ENCODE results near the gene KCTD8.

Gene KCTD8

DNA sequence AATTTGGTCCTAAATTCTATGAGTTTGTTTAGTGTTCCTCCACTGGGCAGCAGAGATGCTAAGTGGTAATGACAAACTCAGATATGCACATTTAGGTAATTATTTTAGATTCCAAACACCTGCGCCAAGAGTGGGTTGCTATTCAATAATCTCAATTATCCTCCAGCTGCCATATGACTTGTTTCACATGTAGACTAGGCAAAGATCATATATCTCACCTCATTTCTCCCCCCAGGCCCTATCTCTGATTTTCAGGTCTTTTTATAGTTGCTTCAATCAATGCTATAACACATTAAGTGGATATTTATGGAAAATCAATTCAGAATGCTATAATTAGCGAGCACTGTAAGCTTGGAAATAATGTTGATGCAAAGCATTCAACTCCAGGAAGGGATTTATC is 217.6 kb downstream of the KCTD8 start:
- no peak for TF ChIP-seq POLR2AphosphoS5 (IDR thresholded peaks at IDR 0.05; ENCODE audit: low read depth, low read length)
- no peak for TF ChIP-seq TAF1 (IDR thresholded peaks at IDR 0.05; ENCODE audit: borderline replicate concordance, insufficient read depth, low read length)
- TF ChIP-seq FOXP2 (optimal IDR thresholded peaks at IDR 0.05; ENCODE audit: borderline replicate concordance, extremely low read depth, extremely low read length, insufficient read depth): no peak
- TF ChIP-seq SIN3A (IDR thresholded peaks at IDR 0.05; ENCODE audit: borderline replicate concordance, insufficient read depth, low read length): no peak
- TF ChIP-seq REST (IDR thresholded peaks at IDR 0.05; ENCODE audit: insufficient read depth in 1 of 2, low read depth in 2 of 2, low read length in 2 of 2): no peak

- TF ChIP-seq TAF1 (IDR thresholded peaks at IDR 0.05; ENCODE audit: borderline replicate concordance, insufficient read depth, low read length) (no peak), SIN3A (IDR thresholded peaks at IDR 0.05; ENCODE audit: borderline replicate concordance, insufficient read depth, low read length) (no peak)
These were observed 220.3 kb downstream of the KCTD8 start for GRCh38 chr4:44228326-44228725.

GRCh38 chr4:44221407-44221806 is 227.2 kb downstream of the KCTD8 start:
- TF ChIP-seq POLR2AphosphoS5 (IDR thresholded peaks at IDR 0.05; ENCODE audit: low read depth, low read length) (no peak), TAF1 (IDR thresholded peaks at IDR 0.05; ENCODE audit: borderline replicate concordance, insufficient read depth, low read length) (no peak), REST (IDR thresholded peaks at IDR 0.05; ENCODE audit: insufficient read depth in 1 of 2, low read depth in 2 of 2, low read length in 2 of 2) (no peak), SIN3A (IDR thresholded peaks at IDR 0.05; ENCODE audit: borderline replicate concordance, insufficient read depth, low read length) (no peak), FOXP2 (optimal IDR thresholded peaks at IDR 0.05; ENCODE audit: borderline replicate concordance, extremely low read depth, extremely low read length, insufficient read depth) (no peak)

GRCh38 chr4:44210750-44211149 is 237.9 kb downstream of the KCTD8 start:
- no peak for TF ChIP-seq REST (IDR thresholded peaks at IDR 0.05; ENCODE audit: insufficient read depth in 1 of 2, low read depth in 2 of 2, low read length in 2 of 2)
- TF ChIP-seq POLR2AphosphoS5 (IDR thresholded peaks at IDR 0.05; ENCODE audit: low read depth, low read length): no peak
- no peak for TF ChIP-seq TAF1 (IDR thresholded peaks at IDR 0.05; ENCODE audit: borderline replicate concordance, insufficient read depth, low read length)
- TF ChIP-seq FOXP2 (optimal IDR thresholded peaks at IDR 0.05; ENCODE audit: borderline replicate concordance, extremely low read depth, extremely low read length, insufficient read depth): no peak
- TF ChIP-seq SIN3A (IDR thresholded peaks at IDR 0.05; ENCODE audit: borderline replicate concordance, insufficient read depth, low read length): no peak

GRCh38 chr4:44196796-44197195 is 251.8 kb downstream of the KCTD8 start:
- TF ChIP-seq TAF1 (IDR thresholded peaks at IDR 0.05; ENCODE audit: borderline replicate concordance, insufficient read depth, low read length): no peak
- no peak for TF ChIP-seq REST (IDR thresholded peaks at IDR 0.05; ENCODE audit: insufficient read depth in 1 of 2, low read depth in 2 of 2, low read length in 2 of 2)
- no peak for TF ChIP-seq SIN3A (IDR thresholded peaks at IDR 0.05; ENCODE audit: borderline replicate concordance, insufficient read depth, low read length)
- no peak for TF ChIP-seq FOXP2 (optimal IDR thresholded peaks at IDR 0.05; ENCODE audit: borderline replicate concordance, extremely low read depth, extremely low read length, insufficient read depth)
- no peak for TF ChIP-seq POLR2AphosphoS5 (IDR thresholded peaks at IDR 0.05; ENCODE audit: low read depth, low read length)
